WTC11 (cell line): ENCODE measurements around the gene NOP16.

Experiments used
- CTCF ChIP-seq: fragments of 200-600 bp; IDR thresholded peaks from 2 replicates; pipeline ENCODE4 v1.8.0; 2022; ENCODE audit warnings: antibody characterized with exemption
- ETV6 ChIP-seq: sonication (generic); formaldehyde crosslinking; IDR thresholded peaks from 2 replicates; pipeline ENCODE4 v1.8.1; 2022; ENCODE audit warnings: mild to moderate bottlenecking, missing genetic modification reagents
- FOXJ3 ChIP-seq: sonication (generic); formaldehyde crosslinking; IDR thresholded peaks from 2 replicates; pipeline ENCODE4 v1.9.0; 2021; ENCODE audit warnings: missing genetic modification reagents, mild to moderate bottlenecking, borderline replicate concordance
- HMGXB4 ChIP-seq: sonication (generic); formaldehyde crosslinking; IDR thresholded peaks from 2 replicates; pipeline ENCODE4 v1.8.1; 2023; ENCODE audit warnings: mild to moderate bottlenecking, moderate library complexity, missing genetic modification reagents
- JUN ChIP-seq: sonication (generic); formaldehyde crosslinking; IDR thresholded peaks from 2 replicates; pipeline ENCODE4 v1.8.0; 2023; ENCODE audit warnings: mild to moderate bottlenecking, missing genetic modification reagents
- NR2C2 ChIP-seq: sonication (generic); formaldehyde crosslinking; IDR thresholded peaks from 2 replicates; pipeline ENCODE4 v1.8.0; 2022; ENCODE audit warnings: mild to moderate bottlenecking, missing genetic modification reagents
- PRDM15 ChIP-seq: sonication (generic); formaldehyde crosslinking; IDR thresholded peaks from 2 replicates; pipeline ENCODE4 v1.8.0; 2022; ENCODE audit warnings: missing genetic modification reagents
- SP1 ChIP-seq: sonication (generic); formaldehyde crosslinking; conservative IDR thresholded peaks from 2 replicates; pipeline ENCODE4 v1.8.1; 2022; ENCODE audit warnings: missing genetic modification reagents
- USF2 ChIP-seq: sonication (generic); formaldehyde crosslinking; IDR thresholded peaks from 2 replicates; pipeline ENCODE4 v1.8.1; 2023; ENCODE audit warnings: mild to moderate bottlenecking, missing genetic modification reagents, moderate library complexity
- ZNF121 ChIP-seq: sonication (generic); formaldehyde crosslinking; IDR thresholded peaks from 2 replicates; pipeline ENCODE4 v1.8.0; 2023; ENCODE audit warnings: missing genetic modification reagents

GRCh38 chr5:176350416-176350815, 38.0 kb downstream of the NOP16 start:
- TF ChIP-seq JUN (CRISPR knock-in tag) (no peak), CTCF (no peak), USF2 (no peak), ZNF121 (CRISPR knock-in tag) (no peak), ETV6 (CRISPR knock-in tag) (no peak), SP1 (CRISPR knock-in tag) (no peak), HMGXB4 (CRISPR knock-in tag) (no peak), FOXJ3 (no peak), PRDM15 (CRISPR knock-in tag) (no peak), NR2C2 (CRISPR knock-in tag) (no peak)
